Measurements from ENCODE around the gene RTP1.

DNA sequence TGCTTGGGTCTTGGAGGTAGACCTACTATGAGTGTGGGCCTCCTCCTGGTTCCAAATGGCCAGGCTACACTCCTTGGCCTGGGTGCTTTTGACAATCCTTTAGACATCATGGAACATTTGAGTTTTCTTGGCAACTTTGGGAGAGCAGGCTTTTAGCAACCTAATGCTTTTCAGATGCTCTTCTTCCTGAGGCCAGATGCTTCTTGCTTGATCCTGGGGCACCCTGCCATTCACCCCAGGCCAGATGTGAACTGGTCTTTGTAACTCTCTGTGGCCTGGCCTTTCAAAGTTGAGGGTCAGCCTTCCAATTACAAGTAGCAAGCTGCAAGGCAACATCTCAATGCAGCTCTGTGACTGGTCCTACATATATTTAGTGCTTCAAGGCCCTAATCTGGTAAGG is 40.5 kb downstream of the RTP1 start:
- TF ChIP-seq SP1 (IDR thresholded peaks at IDR 0.05) = no peak
- TF ChIP-seq, protein P1, sequence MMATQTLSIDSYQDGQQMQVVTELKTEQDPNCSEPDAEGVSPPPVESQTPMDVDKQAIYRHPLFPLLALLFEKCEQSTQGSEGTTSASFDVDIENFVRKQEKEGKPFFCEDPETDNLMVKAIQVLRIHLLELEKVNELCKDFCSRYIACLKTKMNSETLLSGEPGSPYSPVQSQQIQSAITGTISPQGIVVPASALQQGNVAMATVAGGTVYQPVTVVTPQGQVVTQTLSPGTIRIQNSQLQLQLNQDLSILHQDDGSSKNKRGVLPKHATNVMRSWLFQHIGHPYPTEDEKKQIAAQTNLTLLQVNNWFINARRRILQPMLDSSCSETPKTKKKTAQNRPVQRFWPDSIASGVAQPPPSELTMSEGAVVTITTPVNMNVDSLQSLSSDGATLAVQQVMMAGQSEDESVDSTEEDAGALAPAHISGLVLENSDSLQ (IDR thresholded peaks at IDR 0.05) = no peak
- no peak for TF ChIP-seq NFRKB (IDR thresholded peaks at IDR 0.05)
- TF ChIP-seq FOXA1 (IDR thresholded peaks at IDR 0.05) = no peak

All from HEK293T (cell line).